Measurements from ENCODE around the gene COL25A1. TPM values are rescaled to one million over a fixed set of nuclear protein-coding genes. Genes with fewer than 3 reads are reported as not detected.

The COL25A1 gene
- polyA plus RNA-seq, 1 experiment = not detected

DNA sequence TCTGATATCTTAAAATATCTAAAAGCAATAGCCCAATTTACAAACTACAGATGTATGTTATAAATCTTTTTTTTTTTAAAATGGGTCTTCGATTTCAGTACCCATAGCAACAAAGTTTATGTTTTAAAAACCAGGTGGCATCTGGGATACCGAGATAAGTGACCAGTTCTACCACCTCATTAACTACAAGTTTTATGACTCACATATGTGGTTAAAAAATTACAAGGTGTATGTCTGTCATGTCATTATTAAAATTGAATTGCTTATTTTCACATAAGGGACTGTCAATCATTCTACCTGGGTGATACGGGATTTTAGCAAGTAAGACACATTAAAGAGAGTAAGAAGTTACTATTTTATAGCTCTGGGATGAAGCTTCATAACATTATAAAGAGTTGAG, 347.6 kb downstream of the COL25A1 start:
- CTCF ChIA-PET = no interaction called here
- DNase-seq (ENCODE audit: low read depth) = no peak
- POLR2A ChIA-PET = no interaction called here

DNA sequence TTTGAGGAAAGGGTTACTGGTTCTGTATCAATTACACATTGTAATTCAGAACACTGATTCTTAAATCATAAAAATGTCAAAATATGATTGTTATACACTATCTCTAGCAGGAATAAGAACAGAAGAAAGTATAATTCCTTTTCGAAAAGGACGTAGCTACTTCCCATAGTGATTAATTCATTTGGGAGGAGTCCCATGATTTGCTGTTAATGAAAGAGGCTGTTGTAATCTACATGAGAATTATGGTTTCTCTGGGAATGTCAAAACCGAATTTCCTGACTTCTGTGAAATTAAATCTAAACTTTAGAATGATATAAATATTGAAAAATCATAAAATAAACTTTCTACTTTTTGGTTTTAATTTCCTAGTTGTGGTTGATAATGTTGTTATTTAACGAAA, 348.5 kb downstream of the COL25A1 start:
- H3K27me3 ChIP-seq (ENCODE audit: control insufficient read depth, insufficient read depth, low read length) = no peaks in the 10 kb centered on the region
- H3K36me3 ChIP-seq (ENCODE audit: control insufficient read depth, insufficient read depth, low read length) = no peaks in the 10 kb centered on the region
- ChIA-PET POLR2A (no interaction called here), CTCF (no interaction called here)
- TF ChIP-seq, protein P1, sequence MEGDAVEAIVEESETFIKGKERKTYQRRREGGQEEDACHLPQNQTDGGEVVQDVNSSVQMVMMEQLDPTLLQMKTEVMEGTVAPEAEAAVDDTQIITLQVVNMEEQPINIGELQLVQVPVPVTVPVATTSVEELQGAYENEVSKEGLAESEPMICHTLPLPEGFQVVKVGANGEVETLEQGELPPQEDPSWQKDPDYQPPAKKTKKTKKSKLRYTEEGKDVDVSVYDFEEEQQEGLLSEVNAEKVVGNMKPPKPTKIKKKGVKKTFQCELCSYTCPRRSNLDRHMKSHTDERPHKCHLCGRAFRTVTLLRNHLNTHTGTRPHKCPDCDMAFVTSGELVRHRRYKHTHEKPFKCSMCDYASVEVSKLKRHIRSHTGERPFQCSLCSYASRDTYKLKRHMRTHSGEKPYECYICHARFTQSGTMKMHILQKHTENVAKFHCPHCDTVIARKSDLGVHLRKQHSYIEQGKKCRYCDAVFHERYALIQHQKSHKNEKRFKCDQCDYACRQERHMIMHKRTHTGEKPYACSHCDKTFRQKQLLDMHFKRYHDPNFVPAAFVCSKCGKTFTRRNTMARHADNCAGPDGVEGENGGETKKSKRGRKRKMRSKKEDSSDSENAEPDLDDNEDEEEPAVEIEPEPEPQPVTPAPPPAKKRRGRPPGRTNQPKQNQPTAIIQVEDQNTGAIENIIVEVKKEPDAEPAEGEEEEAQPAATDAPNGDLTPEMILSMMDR (IDR thresholded peaks at IDR 0.05; ENCODE audit: insufficient read depth, low read depth, low read length) = no peak
- no peak overlapping the region for H3K4me3 ChIP-seq (ENCODE audit: low read depth, low read length)
- DNase-seq (ENCODE audit: low read depth) = no peak

More for the DNA sequence above, 347.6 kb downstream of the COL25A1 start:
- H3K27me3 ChIP-seq (ENCODE audit: control insufficient read depth, insufficient read depth, low read length) = no peaks in the 10 kb centered on the region
- no peak overlapping the region for H3K4me3 ChIP-seq (ENCODE audit: low read depth, low read length)
- H3K36me3 ChIP-seq (ENCODE audit: control insufficient read depth, insufficient read depth, low read length) = no peaks in the 10 kb centered on the region
- TF ChIP-seq, protein P1 (IDR thresholded peaks at IDR 0.05; ENCODE audit: insufficient read depth, low read depth, low read length) = no peak

DNA sequence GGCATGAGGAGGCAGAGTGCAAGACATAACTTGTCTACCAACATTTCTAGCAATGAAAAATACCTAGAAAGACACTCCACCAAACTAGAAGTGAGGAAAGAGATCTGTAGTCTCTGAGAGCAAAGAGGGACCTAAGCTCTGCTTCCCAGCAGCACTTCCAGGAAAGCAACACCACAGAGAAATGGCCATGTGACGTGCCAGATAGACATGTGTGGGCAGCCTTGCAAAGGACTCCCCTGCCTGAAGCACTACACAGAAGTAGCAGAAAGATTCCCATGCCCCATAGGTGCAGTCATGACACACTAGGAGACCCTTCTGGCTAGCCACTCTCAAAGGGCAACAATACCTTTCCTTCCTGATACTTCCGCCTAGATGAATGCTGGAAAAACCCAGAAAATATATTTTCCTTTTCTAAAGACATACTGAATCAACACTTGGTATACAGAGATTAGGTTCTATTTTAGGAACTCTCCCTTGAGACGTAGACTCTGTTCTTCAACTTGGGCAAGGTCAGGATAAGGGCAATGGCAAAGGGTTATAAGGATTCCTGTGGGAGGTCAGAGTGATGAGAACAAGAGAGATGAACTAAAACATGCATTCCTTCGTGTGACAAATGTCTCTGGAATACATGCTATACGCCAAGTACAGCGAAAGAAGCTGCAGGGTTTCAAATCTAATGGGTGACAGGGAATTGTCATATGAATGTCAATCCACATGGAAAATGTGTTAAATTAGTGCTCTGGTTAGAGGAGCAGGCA, 352.1 kb downstream of the COL25A1 start:
- Histone ChIP-seq H3K36me3 (ENCODE audit: control insufficient read depth, insufficient read depth, low read length) (no peaks in the 10 kb centered on the region), H3K4me3 (ENCODE audit: low read depth, low read length) (no peak overlapping the region), H3K27me3 (ENCODE audit: control insufficient read depth, insufficient read depth, low read length) (no peaks in the 10 kb centered on the region)
- TF ChIP-seq, protein P1 (IDR thresholded peaks at IDR 0.05; ENCODE audit: insufficient read depth, low read depth, low read length) = no peak
- CTCF ChIA-PET = no interaction called here
- POLR2A ChIA-PET = no interaction called here
- no peak for DNase-seq (ENCODE audit: low read depth)

DNA sequence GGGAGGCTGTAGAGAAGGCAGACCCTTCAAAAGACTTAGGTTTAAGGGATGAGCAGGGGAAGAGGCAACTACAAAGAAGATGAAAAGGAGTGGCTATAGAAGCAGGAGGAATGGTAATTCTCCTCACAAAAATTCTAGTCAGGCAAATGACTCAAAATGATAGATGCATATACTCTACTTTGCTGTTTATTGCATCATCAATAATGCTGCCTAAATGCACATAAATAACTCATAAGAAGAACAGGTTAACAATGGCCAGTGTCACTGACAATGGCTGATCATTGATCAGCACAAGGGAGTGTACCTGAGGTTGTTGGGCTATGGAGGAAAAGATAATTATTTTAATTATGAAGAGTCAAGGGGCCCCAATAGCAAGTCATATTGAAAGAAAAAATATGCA, 354.9 kb downstream of the COL25A1 start:
- CTCF ChIA-PET = no interaction called here
- TF ChIP-seq, protein P1 (IDR thresholded peaks at IDR 0.05; ENCODE audit: insufficient read depth, low read depth, low read length) = no peak
- DNase-seq (ENCODE audit: low read depth) = no peak
- no peak overlapping the region for H3K4me3 ChIP-seq (ENCODE audit: low read depth, low read length)
- POLR2A ChIA-PET = no interaction called here
- no peaks in the 10 kb centered on the region for H3K27me3 ChIP-seq (ENCODE audit: control insufficient read depth, insufficient read depth, low read length)
- no peaks in the 10 kb centered on the region for H3K36me3 ChIP-seq (ENCODE audit: control insufficient read depth, insufficient read depth, low read length)

DNA sequence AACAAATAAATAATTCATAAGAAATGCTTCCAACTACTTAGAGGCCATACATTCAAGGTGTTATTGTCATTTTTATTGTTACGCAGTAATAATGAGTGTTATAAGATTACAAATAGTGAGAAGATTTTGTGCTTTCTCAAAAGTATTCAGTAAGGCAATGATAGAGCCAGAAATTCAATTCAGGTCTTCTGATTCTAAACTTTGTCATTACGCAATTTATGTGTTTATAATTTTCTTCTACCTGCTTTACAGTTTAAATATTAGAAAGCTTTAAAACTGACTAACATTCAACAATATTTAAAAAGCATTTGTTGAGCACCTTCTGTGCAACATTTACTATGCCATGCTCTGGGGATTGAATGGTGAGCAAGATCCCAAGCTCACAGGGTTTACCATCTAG, 356.2 kb downstream of the COL25A1 start:
- TF ChIP-seq, protein P1 (IDR thresholded peaks at IDR 0.05; ENCODE audit: insufficient read depth, low read depth, low read length) = no peak
- CTCF ChIA-PET = no interaction called here
- Histone ChIP-seq H3K36me3 (ENCODE audit: control insufficient read depth, insufficient read depth, low read length) (no peaks in the 10 kb centered on the region), H3K27me3 (ENCODE audit: control insufficient read depth, insufficient read depth, low read length) (no peaks in the 10 kb centered on the region), H3K4me3 (ENCODE audit: low read depth, low read length) (no peak overlapping the region)
- DNase-seq (ENCODE audit: low read depth) = no peak
- POLR2A ChIA-PET = no interaction called here

Data from BJ (cell line).